Breast epithelium (tissue), 4 donors: Measurements from ENCODE around the gene TCP11L1. TPM values are rescaled to one million over a fixed set of nuclear protein-coding genes. Genes with fewer than 3 reads are reported as not detected.
A peak's percentile ranks its signal among the peaks of the same experiment; 100 is the strongest.

Source experiments
- DNase-seq, 2 donors: peaks; one replicate each; pipeline ENCODE4 v3.0.0-alpha.2; 2019; ENCODE audit warnings: low spot score in 2 of 2
- H3K27ac ChIP-seq, 2 donors: fragments of 200-600 bp; sonication (generic) in 1 of 2; one replicate each; pipeline ENCODE4 v1.5.1; 2016 to 2019; ENCODE audit warnings: mild to moderate bottlenecking in 1 of 2
- H3K27me3 ChIP-seq, 2 donors: fragments of 200-600 bp; sonication (generic) in 1 of 2; one replicate each; pipeline versions ENCODE4 v1.5.1 to v1.6.0; 2017 to 2019; ENCODE audit warnings: control low read depth in 1 of 2, mild to moderate bottlenecking in 1 of 2
- H3K36me3 ChIP-seq: fragments of 200-600 bp; one replicate; pipeline ENCODE4 v1.5.1; 2019
- H3K4me1 ChIP-seq, 2 donors: fragments of 200-600 bp; sonication (generic); one replicate each; pipeline ENCODE4 v1.5.1; 2016 to 2019; ENCODE audit warnings: control low read depth in 1 of 2
- H3K4me3 ChIP-seq, 3 donors: fragments of 200-600 bp; sonication (generic); 1 replicate in 2 of 3; 2 replicates in 1 of 3; pipeline ENCODE4 v1.5.1; 2016 to 2019; ENCODE audit warnings: mild to moderate bottlenecking in 3 of 3, moderate library complexity in 2 of 3
- H3K9me3 ChIP-seq, 2 donors: fragments of 200-600 bp; sonication (generic) in 1 of 2; one replicate each; pipeline ENCODE4 v1.5.1; 2016 to 2019; ENCODE audit warnings: control low read depth in 1 of 2
- POLR2A ChIP-seq: fragments of 450-650 bp; IDR thresholded peaks from one replicate; pipeline ENCODE4 v1.6.1; 2016; ENCODE audit warnings: antibody characterized with exemption, mild to moderate bottlenecking, moderate library complexity
- POLR2AphosphoS5 ChIP-seq, 3 donors: sonication (generic); formaldehyde crosslinking; IDR thresholded peaks; one replicate each; pipeline ENCODE4 v1.6.1; 2017; ENCODE audit warnings: antibody characterized with exemption in 3 of 3
- intact Hi-C: fragments of 100-400 bp; cut with DNase I; formaldehyde crosslinking; loops from one replicate; pipeline ENCODE4 v1.15.1; 2023; ENCODE audit warnings: low total_unique reads
- total RNA-seq, 3 donors: library from RNA; depleted of rRNA; stranded (reverse); fragments of >200 nt; gene quantifications; one replicate each; pipeline ENCODE4 v1.1.0, GENCODE V29; 2016
- TF ChIP-seq, protein P1 (sequence below), 3 donors: fragments of 450-650 bp; IDR thresholded peaks; one replicate each; pipeline ENCODE4 v1.5.1; 2016 to 2017; ENCODE audit warnings: antibody characterized with exemption in 3 of 3, mild to moderate bottlenecking in 3 of 3, moderate library complexity in 3 of 3

Gene TCP11L1
- total RNA-seq, 3 donors from 2014 or later = 19.8 to 34.7 (median 29.0) TPM

DNA sequence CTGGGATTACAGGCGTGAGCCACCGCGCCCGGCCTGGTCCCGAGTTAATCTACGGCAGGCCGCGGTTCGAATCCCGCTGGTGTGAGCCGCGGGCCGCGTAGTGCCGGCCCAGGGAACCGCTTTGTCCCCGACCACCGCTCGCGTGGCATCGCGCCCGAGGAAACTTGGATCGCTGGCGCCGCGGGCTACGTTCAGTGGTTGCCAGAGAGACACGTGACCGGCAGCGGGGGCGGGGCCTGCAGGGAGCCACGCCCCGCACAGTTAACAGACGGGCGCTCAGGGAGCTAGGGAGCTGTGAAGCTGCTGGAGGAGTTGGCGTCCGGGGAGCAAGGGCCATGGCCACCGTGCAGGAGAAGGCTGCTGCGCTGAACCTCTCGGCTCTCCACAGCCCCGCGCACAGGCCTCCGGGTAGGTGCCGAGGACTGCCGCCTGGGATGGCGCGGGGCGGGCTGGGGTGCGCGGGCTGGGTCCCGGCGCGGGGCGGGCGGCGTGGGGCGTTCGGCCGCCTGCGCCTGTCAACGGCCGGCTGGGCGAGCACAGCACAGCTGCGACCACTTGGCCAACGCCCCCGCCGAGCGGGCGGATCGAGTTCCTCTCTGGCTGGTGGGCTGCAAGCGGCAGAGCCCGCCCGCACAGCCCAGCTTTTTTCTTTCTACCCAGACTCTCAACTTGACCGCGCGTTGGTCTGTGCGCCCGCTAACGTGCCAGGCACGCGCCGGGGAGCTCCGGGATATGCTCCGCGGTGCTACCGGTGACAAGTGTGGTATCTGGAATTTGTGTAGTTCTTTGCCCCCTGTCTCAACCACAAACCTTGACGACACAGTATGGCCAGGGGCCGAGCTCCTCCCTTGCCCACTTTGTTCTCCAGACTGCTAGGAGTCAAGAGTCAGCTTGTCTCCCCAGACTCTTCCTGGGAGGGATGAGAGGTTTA, 23.5 kb upstream of the TCP11L1 start, which contains the start of gene DEPDC7:
DEPDC7 (plus strand) TSS at position 258 of the 931 bp plus-strand sequence; CDS start at position 336, 78 bp downstream.
- no peaks in the 10 kb centered on the region for H3K36me3 ChIP-seq
- DNase-seq = peak; percentile 58 to 64
- TF ChIP-seq POLR2A = no peak
- TF ChIP-seq, protein P1, sequence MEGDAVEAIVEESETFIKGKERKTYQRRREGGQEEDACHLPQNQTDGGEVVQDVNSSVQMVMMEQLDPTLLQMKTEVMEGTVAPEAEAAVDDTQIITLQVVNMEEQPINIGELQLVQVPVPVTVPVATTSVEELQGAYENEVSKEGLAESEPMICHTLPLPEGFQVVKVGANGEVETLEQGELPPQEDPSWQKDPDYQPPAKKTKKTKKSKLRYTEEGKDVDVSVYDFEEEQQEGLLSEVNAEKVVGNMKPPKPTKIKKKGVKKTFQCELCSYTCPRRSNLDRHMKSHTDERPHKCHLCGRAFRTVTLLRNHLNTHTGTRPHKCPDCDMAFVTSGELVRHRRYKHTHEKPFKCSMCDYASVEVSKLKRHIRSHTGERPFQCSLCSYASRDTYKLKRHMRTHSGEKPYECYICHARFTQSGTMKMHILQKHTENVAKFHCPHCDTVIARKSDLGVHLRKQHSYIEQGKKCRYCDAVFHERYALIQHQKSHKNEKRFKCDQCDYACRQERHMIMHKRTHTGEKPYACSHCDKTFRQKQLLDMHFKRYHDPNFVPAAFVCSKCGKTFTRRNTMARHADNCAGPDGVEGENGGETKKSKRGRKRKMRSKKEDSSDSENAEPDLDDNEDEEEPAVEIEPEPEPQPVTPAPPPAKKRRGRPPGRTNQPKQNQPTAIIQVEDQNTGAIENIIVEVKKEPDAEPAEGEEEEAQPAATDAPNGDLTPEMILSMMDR (IDR thresholded peaks at IDR 0.05) = no peak
- no peak for TF ChIP-seq POLR2AphosphoS5 (IDR thresholded peaks at IDR 0.05)
- intact Hi-C loops = no loop called here
- H3K9me3 ChIP-seq = no peaks in the 10 kb centered on the region
- no peak within 1 kb of the TSS for H3K27ac ChIP-seq
- no peaks in the 10 kb centered on the region for H3K4me1 ChIP-seq
- H3K27me3 ChIP-seq = peaks cover 0 to 7% of the 10 kb centered on the region in 2 donors
- H3K4me3 ChIP-seq = peak within 1 kb of the TSS; percentile 53 to 73 (median 62)

DNA sequence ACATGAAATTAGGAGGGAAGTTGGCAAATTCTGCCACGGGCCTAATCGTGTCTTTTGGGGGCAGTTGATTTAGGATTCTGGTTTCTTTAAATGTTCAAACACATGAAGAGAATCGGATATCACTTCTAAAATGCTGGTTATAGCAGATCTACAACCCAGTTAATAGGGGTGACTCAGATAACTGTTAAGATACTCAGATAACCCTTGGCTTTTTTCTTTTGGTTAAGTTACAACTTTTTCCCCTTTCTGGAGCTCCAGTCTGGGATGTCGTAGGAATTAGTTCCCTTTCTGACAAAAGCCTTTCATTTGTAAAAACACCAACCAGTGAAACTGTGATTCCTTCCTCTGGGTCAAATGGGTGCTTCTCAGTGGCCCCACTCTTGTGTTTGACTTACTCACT, 22.7 kb upstream of the TCP11L1 start:
- Histone ChIP-seq H3K4me1 (no peaks in the 10 kb centered on the region), H3K27ac (no peak overlapping the region), H3K36me3 (no peaks in the 10 kb centered on the region), H3K4me3 (peak overlapping the region; percentile 53 to 73 (median 62)), H3K27me3 (peaks cover 0 to 7% of the 10 kb centered on the region in 2 donors), H3K9me3 (no peaks in the 10 kb centered on the region)
- no peak for DNase-seq
- intact Hi-C loops = no loop called here
- TF ChIP-seq POLR2A (no peak), POLR2AphosphoS5 (IDR thresholded peaks at IDR 0.05) (no peak)
- TF ChIP-seq, protein P1 (IDR thresholded peaks at IDR 0.05) = no peak

DNA sequence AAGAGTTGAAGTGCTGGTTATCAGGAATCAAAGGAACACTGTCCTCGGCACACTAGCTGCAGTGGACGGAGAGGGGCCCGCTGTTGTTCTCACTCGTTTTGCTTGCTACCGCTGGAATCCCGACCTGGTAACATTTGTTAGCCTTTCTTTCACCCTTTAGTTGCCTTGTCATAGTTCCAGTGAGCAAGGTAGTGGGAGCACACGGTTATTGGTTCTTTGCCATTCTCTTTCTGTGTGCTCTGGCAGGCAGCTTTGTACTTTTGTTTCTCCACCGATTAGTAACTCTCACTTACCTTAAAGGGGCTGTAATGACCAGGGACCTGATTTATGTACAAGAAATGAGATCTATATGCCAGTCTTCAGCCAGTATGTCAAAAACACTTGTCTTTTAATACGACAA, 21.9 kb upstream of the TCP11L1 start:
- Histone ChIP-seq H3K27ac (no peak overlapping the region), H3K36me3 (no peaks in the 10 kb centered on the region), H3K4me3 (no peak overlapping the region), H3K4me1 (no peaks in the 10 kb centered on the region), H3K9me3 (no peaks in the 10 kb centered on the region), H3K27me3 (peaks cover 0 to 7% of the 10 kb centered on the region in 2 donors)
- TF ChIP-seq POLR2AphosphoS5 (IDR thresholded peaks at IDR 0.05) (no peak), POLR2A (no peak)
- TF ChIP-seq, protein P1 (IDR thresholded peaks at IDR 0.05) = no peak
- DNase-seq = no peak
- intact Hi-C loops = no loop called here

DNA sequence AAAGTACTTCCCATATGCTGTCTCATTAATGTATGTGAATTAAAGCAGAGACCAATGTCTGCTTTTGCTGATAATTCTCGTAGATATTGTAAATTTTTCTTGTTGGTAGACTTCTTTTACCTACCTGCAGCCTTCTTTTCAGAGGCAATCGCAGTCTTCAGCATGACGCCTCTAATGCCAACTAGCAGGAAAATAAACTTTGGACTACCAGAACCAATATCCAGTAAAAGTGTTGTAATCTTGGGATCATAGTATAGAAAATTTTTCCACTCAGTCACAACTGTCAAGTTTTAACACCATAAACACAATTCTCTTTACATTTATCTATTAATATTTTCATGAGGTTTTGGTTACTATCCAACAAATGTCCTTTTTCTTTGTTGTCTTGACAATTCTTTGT, 21.4 kb upstream of the TCP11L1 start:
- H3K4me3 ChIP-seq = no peak overlapping the region
- H3K27me3 ChIP-seq = peaks cover 0 to 7% of the 10 kb centered on the region in 2 donors
- TF ChIP-seq POLR2A (no peak), POLR2AphosphoS5 (IDR thresholded peaks at IDR 0.05) (no peak)
- TF ChIP-seq, protein P1 (IDR thresholded peaks at IDR 0.05) = no peak
- no peaks in the 10 kb centered on the region for H3K9me3 ChIP-seq
- no peaks in the 10 kb centered on the region for H3K4me1 ChIP-seq
- intact Hi-C loops = no loop called here
- DNase-seq = no peak
- H3K27ac ChIP-seq = no peak overlapping the region
- no peaks in the 10 kb centered on the region for H3K36me3 ChIP-seq

DNA sequence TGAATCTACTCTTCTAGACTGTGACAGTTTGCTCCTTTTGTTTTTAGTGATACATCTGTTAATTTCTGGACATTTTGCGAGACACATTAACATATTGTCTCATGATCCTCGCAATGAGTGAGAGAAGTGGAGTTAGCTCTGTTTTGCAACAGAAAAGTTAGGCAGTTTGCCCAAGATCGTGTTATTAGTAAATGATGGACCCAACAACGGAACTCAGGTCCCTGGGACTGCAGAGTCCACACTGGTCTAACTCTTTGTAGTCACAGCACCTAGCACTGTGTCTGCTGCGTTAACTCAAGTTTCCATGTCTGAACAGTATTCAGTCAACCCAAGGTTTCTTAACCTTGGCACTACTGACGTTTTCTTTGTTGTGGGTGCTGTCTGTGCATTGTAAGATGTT, 20.5 kb upstream of the TCP11L1 start:
- H3K27ac ChIP-seq = no peak overlapping the region
- TF ChIP-seq POLR2A (no peak), POLR2AphosphoS5 (IDR thresholded peaks at IDR 0.05) (no peak)
- TF ChIP-seq, protein P1 (IDR thresholded peaks at IDR 0.05) = no peak
- H3K4me1 ChIP-seq = no peaks in the 10 kb centered on the region
- intact Hi-C loops = no loop called here
- H3K9me3 ChIP-seq = no peaks in the 10 kb centered on the region
- H3K4me3 ChIP-seq = no peak overlapping the region
- peaks cover 0 to 7% of the 10 kb centered on the region in 2 donors for H3K27me3 ChIP-seq
- no peak for DNase-seq
- H3K36me3 ChIP-seq = no peaks in the 10 kb centered on the region
